Psoas muscle (tissue), 8 donors: Measurements from ENCODE around the gene CSK. TPM values are rescaled to one million over a fixed set of nuclear protein-coding genes. Genes with fewer than 3 reads are reported as not detected.
A peak's percentile ranks its signal among the peaks of the same experiment; 100 is the strongest.

ENCODE experiments used
- ATAC-seq, 4 donors: fragments of 200-7000 bp; cut with Tn5 transposase; one replicate each; pipeline ENCODE4 v1.9.1; 2020; ENCODE audit warnings: moderate library complexity in 3 of 4, mild to moderate bottlenecking in 2 of 4
- DNase-seq, 2 donors: peaks; one replicate each; pipeline ENCODE4 v3.0.0-alpha.2; 2020
- H3K27ac ChIP-seq: fragments of 200-600 bp; one replicate; pipeline ENCODE4 v1.8.0; 2022
- H3K27me3 ChIP-seq, 3 donors: fragments of 200-600 bp in 1 of 3; one replicate each; pipeline versions ENCODE4 v1.6.1 to v1.8.0; 2013 to 2022; ENCODE audit warnings: low read length in 2 of 3, mild to moderate bottlenecking in 2 of 3, moderate library complexity in 1 of 3; ENCODE audit not compliant: insufficient read depth in 3 of 3
- H3K36me3 ChIP-seq, 2 donors: fragments of 200-600 bp in 1 of 2; one replicate each; pipeline versions ENCODE4 v1.6.1 to v1.8.0; 2013 to 2022; ENCODE audit warnings: low read depth in 1 of 2, mild to moderate bottlenecking in 1 of 2, moderate library complexity in 1 of 2; ENCODE audit not compliant: insufficient read depth in 1 of 2
- H3K4me1 ChIP-seq: fragments of 200-600 bp; one replicate; pipeline ENCODE4 v1.8.0; 2022
- H3K4me3 ChIP-seq: fragments of 200-600 bp; one replicate; pipeline ENCODE4 v1.8.0; 2022; ENCODE audit warnings: mild to moderate bottlenecking
- H3K9me3 ChIP-seq: fragments of 200-600 bp; one replicate; pipeline ENCODE4 v1.8.0; 2022
- CTCF ChIP-seq: fragments of 200-600 bp; IDR thresholded peaks from one replicate; pipeline ENCODE4 v1.8.0; 2022; ENCODE audit warnings: antibody characterized with exemption
- WGBS, 3 donors: extraction: QIAGEN DNeasy Blood & Tissue Kit; methylation state at CpG; one replicate each; pipeline versions ENCODE4 v1.1.6 to v1.1.7; 2013; 5-methylcytosine and 5-hydroxymethylcytosine counted together
- intact Hi-C, 2 donors: fragments of 100-400 bp; cut with DNase I; formaldehyde crosslinking; loops; one replicate each; pipeline versions ENCODE4 v1.11.0 to v1.14.2; 2022
- polyA plus RNA-seq, 3 donors: library from polyadenylated mRNA; stranded (reverse); fragments of 200-250 nt; gene quantifications; one replicate each; pipeline ENCODE4 v1.2.3, GENCODE V29; 2013
- total RNA-seq, 4 donors: library from RNA; stranded (reverse); fragmentation: NEBNext Ultra II Directional in 2 of 4; extraction: Animal tissue kit (Norgen Biotek cat#: 25700) in 2 of 4; gene quantifications; one replicate each; pipeline versions ENCODE4 v1.2.1 to v1.2.4, GENCODE V29; 2021 to 2023
- donor health status: healthy with polysubstance abuse.
- donor health status: DM: no; HTN: no; CAD: no; lungs with moderate emphysema.
- donor health status: Bipolar disorder and iron deficiency.
- donor health status: healthy.
- donor health status: DM: yes; HTN: yes; CAD: no.
- donor health status: DM: no; HTN: no; CAD: no.
- donor health status: DM: no; HTN: no; CAD: no.
- donor health status: DM: yes; HTN: yes; CAD: no.

Gene CSK
- total and polyA plus RNA-seq, 7 donors: 12.2 to 29.6 (median 16.3) TPM

- H3K4me1 ChIP-seq: peaks cover 90% of the 10 kb centered on the region
- peak; percentile 15 for TF ChIP-seq CTCF
- no peaks in the 10 kb centered on the region for H3K27me3 ChIP-seq
- WGBS, 3 donors: 59 to 66% (median 63%) methylated on average over 13 of the region's 13 CpGs
- peak; percentile 57 to 76 for DNase-seq
- H3K4me3 ChIP-seq: peak overlapping the region; percentile 22
- no peaks in the 10 kb centered on the region for H3K36me3 ChIP-seq
- peak in 1 of 4 donors; percentile 4 for ATAC-seq
- peak overlapping the region; percentile 75 for H3K27ac ChIP-seq
- intact Hi-C loops: no loop called here
- H3K9me3 ChIP-seq: no peaks in the 10 kb centered on the region
Observed at GRCh38 chr15:74787251-74788041, 5.6 kb downstream of the CSK start.

GRCh38 chr15:74788042-74788682, 6.3 kb downstream of the CSK start:
- no peak for TF ChIP-seq CTCF
- H3K27ac ChIP-seq: peak overlapping the region; percentile 75
- WGBS, 3 donors: 56 to 69% (median 65%) methylated on average over 7 of the region's 7 CpGs
- intact Hi-C loops: no loop called here
- peaks cover 89% of the 10 kb centered on the region for H3K4me1 ChIP-seq
- no peaks in the 10 kb centered on the region for H3K36me3 ChIP-seq
- no peaks in the 10 kb centered on the region for H3K27me3 ChIP-seq
- DNase-seq: no peak
- ATAC-seq: no peak
- H3K9me3 ChIP-seq: no peaks in the 10 kb centered on the region
- no peak overlapping the region for H3K4me3 ChIP-seq

- intact Hi-C loops: no loop called here
- no peak for TF ChIP-seq CTCF
- no peak for ATAC-seq
- DNase-seq: no peak
- Histone ChIP-seq H3K4me1 (peaks cover 84% of the 10 kb centered on the region), H3K9me3 (no peaks in the 10 kb centered on the region), H3K4me3 (no peak overlapping the region), H3K36me3 (no peaks in the 10 kb centered on the region), H3K27ac (peak overlapping the region; percentile 23), H3K27me3 (no peaks in the 10 kb centered on the region)
- 73 to 78% (median 75%) methylated on average over 9 of the region's 9 CpGs for WGBS, 3 donors
Observed at GRCh38 chr15:74788683-74789151, 6.8 kb downstream of the CSK start.

- Histone ChIP-seq H3K9me3 (no peaks in the 10 kb centered on the region), H3K27me3 (no peaks in the 10 kb centered on the region), H3K36me3 (no peaks in the 10 kb centered on the region), H3K27ac (no peak overlapping the region), H3K4me1 (peaks cover 79% of the 10 kb centered on the region), H3K4me3 (no peak overlapping the region)
- intact Hi-C loops: no loop called here
- no peak for ATAC-seq
- TF ChIP-seq CTCF: no peak
- DNase-seq: no peak
- WGBS, 3 donors: 74 to 78% (median 76%) methylated on average over 14 of the region's 14 CpGs
Observed at GRCh38 chr15:74789171-74789631, 7.3 kb downstream of the CSK start.
